HepG2 (cell line): ENCODE data around the gene RREB1. TPM values are rescaled to one million over a fixed set of nuclear protein-coding genes. Genes with fewer than 3 reads are reported as not detected.

Experiments used
- BRF2 ChIP-seq: sonication (generic); formaldehyde crosslinking; IDR thresholded peaks from 2 replicates; pipeline ENCODE4 v1.8.1; 2022; ENCODE audit warnings: mild to moderate bottlenecking, missing genetic modification reagents
- DPF2 ChIP-seq: sonication (generic); formaldehyde crosslinking; IDR thresholded peaks from 2 replicates; pipeline ENCODE4 v1.4.0; 2020; ENCODE audit warnings: mild to moderate bottlenecking, low read depth, missing genetic modification reagents, borderline replicate concordance
- FOXK1 ChIP-seq: sonication (generic); formaldehyde crosslinking; IDR thresholded peaks from 2 replicates; pipeline ENCODE4 v1.4.0; 2020; ENCODE audit warnings: low read depth, missing genetic modification reagents, borderline replicate concordance
- FOXK2 ChIP-seq: fragments of 450-650 bp; IDR thresholded peaks from 2 replicates; pipeline ENCODE4 v1.6.1; 2016
- HNF1A ChIP-seq, 2 experiments: sonication (generic) in 1 of 2; formaldehyde crosslinking in 1 of 2; IDR thresholded peaks; 2 replicates each; pipeline versions ENCODE4 v1.4.0 to v1.6.1; 2016 to 2020; ENCODE audit warnings: borderline replicate concordance in 1 of 2, low read depth in 1 of 2, mild to moderate bottlenecking in 1 of 2, missing genetic modification reagents in 1 of 2
- HNF4A ChIP-seq: sonication (generic); formaldehyde crosslinking; IDR thresholded peaks from 2 replicates; pipeline ENCODE4 v1.4.0; 2020; ENCODE audit warnings: missing genetic modification reagents
- HNRNPLL ChIP-seq: fragments of 200-400 bp; formaldehyde crosslinking; IDR thresholded peaks from 2 replicates; pipeline ENCODE4 v1.6.1; 2017; ENCODE audit warnings: mild to moderate bottlenecking, low read depth, low read length; ENCODE audit not compliant: poor library complexity, severe bottlenecking
- IRX3 ChIP-seq: sonication (generic); formaldehyde crosslinking; IDR thresholded peaks from 2 replicates; pipeline ENCODE4 v1.8.1; 2023; ENCODE audit warnings: mild to moderate bottlenecking, low read depth, missing genetic modification reagents, borderline replicate concordance
- RBM39 ChIP-seq: fragments of 200-400 bp; formaldehyde crosslinking; IDR thresholded peaks from one replicate; pipeline ENCODE4 v1.6.1; 2018; ENCODE audit warnings: antibody characterized with exemption, mild to moderate bottlenecking, low read depth, low read length; ENCODE audit not compliant: poor library complexity, severe bottlenecking
- SNAPC5 ChIP-seq: sonication (generic); formaldehyde crosslinking; IDR thresholded peaks from 2 replicates; pipeline ENCODE4 v1.8.1; 2023; ENCODE audit warnings: mild to moderate bottlenecking, missing genetic modification reagents, borderline replicate concordance
- TAF1 ChIP-seq: sonication (generic); formaldehyde crosslinking; IDR thresholded peaks from 2 replicates; pipeline ENCODE4 v1.4.0; 2020; ENCODE audit warnings: missing genetic modification reagents
- TOPORS ChIP-seq: sonication (generic); formaldehyde crosslinking; IDR thresholded peaks from 2 replicates; pipeline ENCODE4 v1.8.0; 2023; ENCODE audit warnings: mild to moderate bottlenecking, missing genetic modification reagents
- ZBTB20 ChIP-seq: sonication (generic); formaldehyde crosslinking; IDR thresholded peaks from 2 replicates; pipeline ENCODE4 v1.8.1; 2023; ENCODE audit warnings: missing genetic modification reagents, low read depth, mild to moderate bottlenecking, borderline replicate concordance
- ZFP90 ChIP-seq: sonication (generic); formaldehyde crosslinking; IDR thresholded peaks from 2 replicates; pipeline ENCODE4 v1.8.0; 2022; ENCODE audit warnings: missing genetic modification reagents, mild to moderate bottlenecking, inconsistent platforms, borderline replicate concordance
- ZNF256 ChIP-seq: sonication (generic); formaldehyde crosslinking; conservative IDR thresholded peaks from 2 replicates; pipeline ENCODE4 v1.4.0; 2020; ENCODE audit warnings: missing genetic modification reagents
- ZNF580 ChIP-seq: IDR thresholded peaks from 2 replicates; pipeline ENCODE4 v1.6.1; 2016; ENCODE audit warnings: low read depth, borderline replicate concordance
- polyA plus RNA-seq, 8 experiments: library from polyadenylated mRNA; depleted of rRNA in 3 of 8; stranded (reverse) in 7 of 8; unstranded in 1 of 8; fragments of >200 nt; fragmentation: Illumina TruSeq in 4 of 8; extraction: Trizol in 4 of 8; gene quantifications; 2 replicates each; pipeline versions ENCODE4 v1.2.1 to v1.2.3, GENCODE V29; 2011 to 2016; ENCODE audit warnings: low read depth in 4 of 8, missing spikeins in 1 of 8, mixed read lengths in 1 of 8; ENCODE audit not compliant: insufficient read depth in 1 of 8
- total RNA-seq, 5 experiments: library from RNA; depleted of rRNA; stranded (reverse); fragments of >200 nt; fragmentation: Illumina TruSeq; extraction: Trizol; gene quantifications; 2 replicates each; pipeline ENCODE4 v1.2.3, GENCODE V29; 2016; ENCODE audit warnings: low read depth in 1 of 5
- TF ChIP-seq, protein P1 (sequence below): sonication (generic); formaldehyde crosslinking; IDR thresholded peaks from 2 replicates; pipeline ENCODE4 v1.8.0; 2022; ENCODE audit warnings: mild to moderate bottlenecking, missing genetic modification reagents, moderate library complexity
- TF ChIP-seq, protein P2 (sequence below): sonication (generic); formaldehyde crosslinking; IDR thresholded peaks from 2 replicates; pipeline ENCODE4 v1.5.1; 2020; ENCODE audit warnings: missing genetic modification reagents, mild to moderate bottlenecking, borderline replicate concordance
- TF ChIP-seq, protein P3 (sequence below): IDR thresholded peaks from 2 replicates; pipeline ENCODE4 v1.6.1; 2016

RREB1 gene
- total and polyA plus RNA-seq, 2 of the 13 experiments (the other 11 are each of a cell fraction or from before 2014, with no cell fraction given): 6.1 to 23.2 TPM

DNA sequence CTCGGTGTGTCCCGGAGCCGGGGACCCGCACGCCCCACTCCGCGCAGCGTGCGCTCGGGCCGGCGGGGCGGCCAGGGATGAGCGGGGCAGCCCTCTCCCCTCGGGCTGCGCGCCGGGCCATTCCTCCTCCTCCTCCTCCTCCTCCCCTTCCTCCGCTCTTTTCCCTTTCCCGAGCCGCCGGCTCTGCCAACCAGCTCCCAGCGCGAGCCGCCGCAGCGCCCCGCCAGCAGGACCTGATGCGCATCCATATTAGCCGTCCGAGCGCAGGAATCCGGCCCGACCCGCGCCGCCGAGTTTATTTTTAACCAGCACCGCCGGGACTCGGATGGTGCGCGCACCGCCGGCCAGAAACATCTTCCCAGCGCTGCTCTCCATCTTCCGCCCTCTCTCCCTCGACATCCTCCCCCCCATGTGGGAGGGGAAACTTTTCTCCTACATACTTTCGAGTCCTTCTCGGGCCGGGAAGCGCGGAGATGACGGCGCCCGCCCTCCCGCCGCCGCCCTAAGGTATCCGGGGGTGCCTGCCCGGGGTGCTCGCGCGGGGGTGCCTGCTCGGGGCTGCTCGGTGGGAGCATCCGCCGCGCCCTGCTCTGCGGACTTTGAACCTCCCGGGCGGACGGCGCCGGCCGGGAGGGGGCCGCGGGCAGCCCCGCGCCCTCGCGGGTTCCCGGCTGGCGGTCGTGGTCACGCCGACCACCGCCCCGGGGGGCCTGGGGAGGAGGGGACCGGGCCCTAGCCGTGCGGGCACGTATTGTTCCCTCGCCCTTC lies 619 bp downstream of the RREB1 start (continued):
- TF ChIP-seq ZNF580 (CRISPR knock-in tag): no peak
- TF ChIP-seq TAF1: peak; percentile 60
- TF ChIP-seq ZFP90 (CRISPR knock-in tag): peak; percentile 34
- peak; percentile 69 for TF ChIP-seq HNF4A
- 0 out of 2 replicates have a peak, but pooled peaks have one; percentile 25 for TF ChIP-seq ZBTB20 (CRISPR knock-in tag)
- peak; percentile 83 for TF ChIP-seq HNRNPLL
- TF ChIP-seq RBM39: peak; percentile 96
- TF ChIP-seq IRX3: peak; percentile 27; the same call in 1 of the 2 replicates
- no peak for TF ChIP-seq BRF2
- TF ChIP-seq, protein P1, sequence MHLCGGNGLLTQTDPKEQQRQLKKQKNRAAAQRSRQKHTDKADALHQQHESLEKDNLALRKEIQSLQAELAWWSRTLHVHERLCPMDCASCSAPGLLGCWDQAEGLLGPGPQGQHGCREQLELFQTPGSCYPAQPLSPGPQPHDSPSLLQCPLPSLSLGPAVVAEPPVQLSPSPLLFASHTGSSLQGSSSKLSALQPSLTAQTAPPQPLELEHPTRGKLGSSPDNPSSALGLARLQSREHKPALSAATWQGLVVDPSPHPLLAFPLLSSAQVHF (CRISPR knock-in tag): 0 out of 2 replicates have a peak, but pooled peaks have one; percentile 11
- TF ChIP-seq, protein P2, sequence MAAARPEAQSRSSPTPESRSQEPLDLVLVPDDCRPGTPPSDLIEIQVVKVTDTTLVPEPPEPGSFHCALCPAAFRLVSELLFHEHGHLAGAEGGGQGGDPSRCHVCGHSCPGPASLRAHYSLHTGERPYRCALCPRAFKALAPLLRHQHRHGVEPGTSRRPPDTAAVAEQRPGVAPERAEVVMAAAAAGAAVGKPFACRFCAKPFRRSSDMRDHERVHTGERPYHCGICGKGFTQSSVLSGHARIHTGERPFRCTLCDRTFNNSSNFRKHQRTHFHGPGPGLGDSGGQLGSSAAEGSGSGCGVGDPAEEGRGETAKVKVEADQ (CRISPR knock-in tag): no peak
- TF ChIP-seq FOXK2: no peak
- TF ChIP-seq FOXK1: peak; percentile 33; the same call in 1 of the 2 replicates
- 0 out of 2 replicates have a peak, but pooled peaks have one; percentile 23 for TF ChIP-seq SNAPC5 (CRISPR knock-in tag)
- TF ChIP-seq ZNF256 (CRISPR knock-in tag): 0 out of 2 replicates have a peak, but pooled peaks have one; percentile 11
- no peak for TF ChIP-seq DPF2
- TF ChIP-seq, protein P3, sequence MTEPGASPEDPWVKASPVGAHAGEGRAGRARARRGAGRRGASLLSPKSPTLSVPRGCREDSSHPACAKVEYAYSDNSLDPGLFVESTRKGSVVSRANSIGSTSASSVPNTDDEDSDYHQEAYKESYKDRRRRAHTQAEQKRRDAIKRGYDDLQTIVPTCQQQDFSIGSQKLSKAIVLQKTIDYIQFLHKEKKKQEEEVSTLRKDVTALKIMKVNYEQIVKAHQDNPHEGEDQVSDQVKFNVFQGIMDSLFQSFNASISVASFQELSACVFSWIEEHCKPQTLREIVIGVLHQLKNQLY (CRISPR knock-in tag): no peak
- TF ChIP-seq HNF1A (IDR thresholded peaks at IDR 0.05; ENCODE audit: low read depth): no peak
- TF ChIP-seq HNF1A (CRISPR knock-in tag; IDR thresholded peaks at IDR 0.05; ENCODE audit: borderline replicate concordance): peak; percentile 29; the same call in 1 of the 2 replicates
- TF ChIP-seq TOPORS (CRISPR knock-in tag): peak; percentile 29; the same call in 1 of the 2 replicates
